AG04449 (cell line): ENCODE results near the gene CDX2.
A peak's percentile ranks its signal among the peaks of the same experiment; 100 is the strongest.

Experiments used
- CTCF ChIA-PET: fragments of 350-600 bp; formaldehyde crosslinking; extraction: SDS; loops from one replicate; lab custom pipeline; 2021; ENCODE audit warnings: antibody characterized with exemption; lab: Yijun Ruan, JAX
- POLR2A ChIA-PET: fragments of 400-600, 350-600 bp; formaldehyde crosslinking; extraction: SDS; loops from one replicate; lab custom pipeline; 2020; ENCODE audit warnings: antibody characterized with exemption, inconsistent platforms; lab: Yijun Ruan, JAX
- DNase-seq: peaks from one replicate; pipeline ENCODE4 v3.0.0-alpha.2; 2010; ENCODE audit warnings: low read depth, low spot score
- H3K4me3 ChIP-seq: 2 replicates; pipeline ENCODE4 v1.5.1; 2011; ENCODE audit warnings: low read depth, mild to moderate bottlenecking, control low read depth, low read length
- CTCF ChIP-seq: IDR thresholded peaks from one replicate; pipeline ENCODE4 v1.5.1; 2011; ENCODE audit warnings: mild to moderate bottlenecking, moderate library complexity, low read length, control low read depth, inconsistent platforms; ENCODE audit not compliant: insufficient read depth; ENCODE audit errors: missing control alignments

Gene CDX2

GRCh38 chr13:27960362-27961226 lies 8.5 kb downstream of the CDX2 start:
- CTCF ChIA-PET, result interaction anchor here (1.2 to 1.8 kb wide), 4 partner anchors 9 to 599 kb away, joined by 3 to 10 read pairs (median 4); no protein-coding TSS in a partner anchor

DNA sequence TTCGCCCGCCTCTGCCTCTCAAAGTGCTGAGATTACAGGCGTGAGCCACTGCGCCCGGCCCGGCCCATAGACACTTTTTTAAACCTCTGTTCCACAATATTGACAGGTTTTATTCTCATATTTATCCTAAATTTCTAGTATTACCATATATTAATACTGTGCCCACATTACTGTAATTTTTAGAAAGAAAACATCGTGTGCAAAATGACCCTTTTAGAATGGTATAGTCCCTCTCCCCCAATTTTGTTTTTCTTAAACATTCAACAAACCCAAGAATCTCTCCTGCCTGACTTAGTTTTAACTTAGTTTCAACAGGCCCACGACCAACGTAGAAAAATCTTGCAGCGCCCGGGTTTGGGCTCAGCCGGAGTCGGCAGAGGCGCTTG lies 9.1 kb downstream of the CDX2 start:
- CTCF ChIA-PET, result interaction anchor here (1.2 kb wide), 1 partner anchor 8 kb away, joined by 3 read pairs; no protein-coding TSS in a partner anchor
- POLR2A ChIA-PET, result no interaction called here
- no peak overlapping the region for H3K4me3 ChIP-seq
- no peak for DNase-seq
- TF ChIP-seq CTCF, result no peak

More at GRCh38 chr13:27960362-27961226, 8.5 kb downstream of the CDX2 start:
- no peak for DNase-seq
- TF ChIP-seq CTCF, result peak; percentile 28
- H3K4me3 ChIP-seq, result peak overlapping the region; percentile 15
- POLR2A ChIA-PET, result no interaction called here

DNA sequence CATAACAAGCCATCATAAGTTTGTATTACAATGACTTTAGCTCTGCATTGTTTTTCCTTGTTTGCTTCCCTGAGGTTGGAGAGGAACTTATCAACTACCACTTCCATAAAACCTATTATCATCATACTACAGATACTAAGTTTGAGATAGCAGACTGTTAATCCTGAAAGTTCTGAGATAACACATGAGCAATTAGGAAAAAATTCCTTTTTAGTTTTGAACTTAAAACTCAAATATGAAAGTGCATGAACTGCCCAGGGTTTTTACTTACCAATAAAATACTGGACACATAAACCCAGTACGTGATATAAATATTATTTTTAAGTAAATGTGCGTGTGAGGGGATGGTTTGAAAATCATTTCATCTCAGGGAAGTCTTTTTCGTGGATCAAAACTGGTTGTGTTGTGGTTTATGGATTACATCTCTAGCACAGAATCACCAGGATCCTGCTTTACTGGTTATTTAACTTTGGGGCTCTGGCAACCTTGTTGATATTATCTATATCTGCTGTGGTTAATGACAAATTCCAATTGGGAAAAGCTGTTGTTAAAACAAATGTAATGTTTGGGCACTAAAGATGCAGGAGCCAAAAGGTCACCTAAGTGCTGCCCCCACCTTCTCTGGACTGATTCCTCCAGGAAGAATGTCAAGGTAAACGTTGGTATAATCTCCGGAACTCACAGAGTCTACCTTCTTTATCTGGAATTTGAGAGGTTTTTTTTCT lies 12.4 kb downstream of the CDX2 start:
- DNase-seq, result no peak
- ChIA-PET CTCF (interaction anchor here (0.9 to 6.2 kb wide), 9 partner anchors 11 to 422 kb away, joined by 3 to 111 read pairs (median 3); no protein-coding TSS in a partner anchor), POLR2A (no interaction called here)
- H3K4me3 ChIP-seq, result no peak overlapping the region
- TF ChIP-seq CTCF, result no peak

- TF ChIP-seq CTCF, result no peak
- no peak for DNase-seq
- POLR2A ChIA-PET, result no interaction called here
- CTCF ChIA-PET, result interaction anchor here (0.6 to 6.2 kb wide), 27 partner anchors 10 to 970 kb away, joined by 3 to 111 read pairs (median 6); no protein-coding TSS in a partner anchor
- no peak overlapping the region for H3K4me3 ChIP-seq
Observed at GRCh38 chr13:27955014-27955591, 14.0 kb downstream of the CDX2 start.

- peak overlapping the region; percentile 56 for H3K4me3 ChIP-seq
- no peak for DNase-seq
- CTCF ChIA-PET, result interaction anchor here (0.6 to 6.2 kb wide), 43 partner anchors 8 to 971 kb away, joined by 3 to 111 read pairs (median 5); no protein-coding TSS in a partner anchor
- TF ChIP-seq CTCF, result no peak
- POLR2A ChIA-PET, result no interaction called here
Observed at GRCh38 chr13:27954406-27954851, 14.7 kb downstream of the CDX2 start.
